Fibroblast of lung (primary cell): Measurements from ENCODE around the gene ALAS1. TPM values are rescaled to one million over a fixed set of nuclear protein-coding genes. Genes with fewer than 3 reads are reported as not detected.
"Not testable (repeated sequence)": the region's sequence is repeated elsewhere in the genome, so short reads cannot be mapped to it uniquely, and the experiment has no call there.

ENCODE experiments used
- DNase-seq, 2 donors: peaks; one replicate each; pipeline versions ENCODE4 v3.0.0 to v3.0.0-alpha.2; 2010; ENCODE audit warnings: low read depth in 2 of 2
- H2AFZ ChIP-seq: 2 replicates; pipeline ENCODE4 v1.5.1; 2012; ENCODE audit warnings: low read length, control low read depth, inconsistent platforms
- H3K27ac ChIP-seq: 2 replicates; pipeline ENCODE4 v1.5.1; 2011; ENCODE audit warnings: low read length, control low read depth; ENCODE audit not compliant: insufficient read depth
- H3K27me3 ChIP-seq: 2 replicates; pipeline ENCODE4 v1.5.1; 2011; ENCODE audit warnings: mild to moderate bottlenecking, low read length; ENCODE audit not compliant: control insufficient read depth, insufficient read depth
- H3K36me3 ChIP-seq: 2 replicates; pipeline ENCODE4 v1.5.1; 2011; ENCODE audit warnings: low read length; ENCODE audit not compliant: control insufficient read depth, insufficient read depth
- H3K4me1 ChIP-seq: 2 replicates; pipeline ENCODE4 v1.5.1; 2011; ENCODE audit warnings: low read length; ENCODE audit not compliant: control insufficient read depth, insufficient read depth; ENCODE audit errors: extremely low read depth
- H3K4me2 ChIP-seq: 2 replicates; pipeline ENCODE4 v1.5.1; 2011; ENCODE audit warnings: low read length, control low read depth; ENCODE audit not compliant: insufficient read depth; ENCODE audit errors: extremely low read depth
- H3K4me3 ChIP-seq, 4 experiments: fragments of 200-600 bp in 1 of 4; sonication (generic) in 1 of 4; replicated peaks in 1 of 4; 2 replicates each; pipeline ENCODE4 v1.5.1; 2011 to 2016; ENCODE audit warnings: low read length in 4 of 4, low read depth in 3 of 4, mild to moderate bottlenecking in 3 of 4, control low read depth in 2 of 4, inconsistent platforms in 1 of 4, mixed read lengths in 1 of 4; ENCODE audit not compliant: insufficient read depth in 1 of 4; ENCODE audit errors: control extremely low read depth in 1 of 4
- H3K79me2 ChIP-seq: 2 replicates; pipeline ENCODE4 v1.5.1; 2012; ENCODE audit warnings: mild to moderate bottlenecking, low read length, inconsistent platforms; ENCODE audit not compliant: control insufficient read depth, insufficient read depth
- H3K9ac ChIP-seq: 2 replicates; pipeline ENCODE4 v1.5.1; 2011; ENCODE audit warnings: mild to moderate bottlenecking, low read length, control low read depth; ENCODE audit not compliant: insufficient read depth
- H3K9me3 ChIP-seq: 2 replicates; pipeline ENCODE4 v1.5.1; 2012; ENCODE audit warnings: low read depth, low read length; ENCODE audit not compliant: control insufficient read depth, insufficient read depth
- H4K20me1 ChIP-seq: 2 replicates; pipeline ENCODE4 v1.5.1; 2011; ENCODE audit warnings: low read length; ENCODE audit not compliant: control insufficient read depth, insufficient read depth; ENCODE audit errors: extremely low read depth
- EZH2 ChIP-seq: IDR thresholded peaks from 2 replicates; pipeline ENCODE4 v1.5.1; 2012; ENCODE audit warnings: low read length, control low read depth, mild to moderate bottlenecking; ENCODE audit errors: missing control alignments
- polyA plus RNA-seq, 2 donors: library from polyadenylated mRNA; depleted of rRNA in 1 of 2; stranded (reverse) in 1 of 2; unstranded in 1 of 2; fragments of >200 nt; gene quantifications; 2 replicates each; pipeline ENCODE4 v1.2.1, GENCODE V29; 2011 to 2012; ENCODE audit warnings: missing spikeins in 1 of 2
- total RNA-seq: library from RNA; depleted of rRNA; stranded (reverse); fragments of >200 nt; gene quantifications from 2 replicates; pipeline ENCODE4 v1.2.1, GENCODE V29; 2014
- TF ChIP-seq, protein P1 (sequence below), 2 donors: IDR thresholded peaks in 1 of 2; conservative IDR thresholded peaks in 1 of 2; 1 replicate in 1 of 2; 2 replicates in 1 of 2; pipeline ENCODE4 v1.5.1; 2011 to 2012; ENCODE audit warnings: low read length in 2 of 2, control low read depth in 1 of 2, inconsistent platforms in 1 of 2, low read depth in 1 of 2, mild to moderate bottlenecking in 1 of 2

Gene ALAS1
- total and polyA plus RNA-seq, 2 donors (not counting 1 experiment from before 2014, with no cell fraction given): 60.9 to 61.8 TPM

GRCh38 chr3:52150357-52150756, 47.6 kb upstream of the ALAS1 start:
- Histone ChIP-seq H3K79me2 (peaks cover 12% of the 10 kb centered on the region), H3K27me3 (no peaks in the 10 kb centered on the region), H3K9me3 (no peaks in the 10 kb centered on the region), H3K27ac (no peak overlapping the region), H3K9ac (no peak overlapping the region), H2AFZ (no peak overlapping the region), H3K36me3 (peaks cover 15% of the 10 kb centered on the region), H3K4me3 (no peak overlapping the region), H4K20me1 (no peaks in the 10 kb centered on the region), H3K4me1 (peaks cover 9% of the 10 kb centered on the region), H3K4me2 (no peak overlapping the region)
- DNase-seq: no peak
- TF ChIP-seq, protein P1, sequence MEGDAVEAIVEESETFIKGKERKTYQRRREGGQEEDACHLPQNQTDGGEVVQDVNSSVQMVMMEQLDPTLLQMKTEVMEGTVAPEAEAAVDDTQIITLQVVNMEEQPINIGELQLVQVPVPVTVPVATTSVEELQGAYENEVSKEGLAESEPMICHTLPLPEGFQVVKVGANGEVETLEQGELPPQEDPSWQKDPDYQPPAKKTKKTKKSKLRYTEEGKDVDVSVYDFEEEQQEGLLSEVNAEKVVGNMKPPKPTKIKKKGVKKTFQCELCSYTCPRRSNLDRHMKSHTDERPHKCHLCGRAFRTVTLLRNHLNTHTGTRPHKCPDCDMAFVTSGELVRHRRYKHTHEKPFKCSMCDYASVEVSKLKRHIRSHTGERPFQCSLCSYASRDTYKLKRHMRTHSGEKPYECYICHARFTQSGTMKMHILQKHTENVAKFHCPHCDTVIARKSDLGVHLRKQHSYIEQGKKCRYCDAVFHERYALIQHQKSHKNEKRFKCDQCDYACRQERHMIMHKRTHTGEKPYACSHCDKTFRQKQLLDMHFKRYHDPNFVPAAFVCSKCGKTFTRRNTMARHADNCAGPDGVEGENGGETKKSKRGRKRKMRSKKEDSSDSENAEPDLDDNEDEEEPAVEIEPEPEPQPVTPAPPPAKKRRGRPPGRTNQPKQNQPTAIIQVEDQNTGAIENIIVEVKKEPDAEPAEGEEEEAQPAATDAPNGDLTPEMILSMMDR (conservative IDR thresholded peaks at IDR 0.05 in 1 of 2, IDR thresholded peaks at IDR 0.05 in 1 of 2; ENCODE audit: low read depth in 1 of 2, low read length in 2 of 2): no peak
- no peak for TF ChIP-seq EZH2

GRCh38 chr3:52150860-52151259, 47.1 kb upstream of the ALAS1 start:
- Histone ChIP-seq H3K4me1 (peaks cover 9% of the 10 kb centered on the region), H3K4me2 (no peak overlapping the region), H3K9ac (no peak overlapping the region), H3K9me3 (no peaks in the 10 kb centered on the region), H2AFZ (no peak overlapping the region), H3K36me3 (peaks cover 15% of the 10 kb centered on the region), H3K27ac (no peak overlapping the region), H3K79me2 (peaks cover 12% of the 10 kb centered on the region), H3K27me3 (no peaks in the 10 kb centered on the region), H4K20me1 (no peaks in the 10 kb centered on the region), H3K4me3 (no peak overlapping the region)
- TF ChIP-seq EZH2: no peak
- TF ChIP-seq, protein P1 (conservative IDR thresholded peaks at IDR 0.05 in 1 of 2, IDR thresholded peaks at IDR 0.05 in 1 of 2; ENCODE audit: low read depth in 1 of 2, low read length in 2 of 2): no peak
- no peak for DNase-seq

GRCh38 chr3:52151991-52152390, 46.0 kb upstream of the ALAS1 start:
- H3K36me3 ChIP-seq: peaks cover 13% of the 10 kb centered on the region
- H3K4me2 ChIP-seq, H3K9ac ChIP-seq, H3K4me1 ChIP-seq, H3K9me3 ChIP-seq, H2AFZ ChIP-seq, H3K4me3 ChIP-seq, H4K20me1 ChIP-seq, H3K27me3 ChIP-seq, H3K27ac ChIP-seq, DNase-seq: not testable (repeated sequence)
- peaks cover 12% of the 10 kb centered on the region for H3K79me2 ChIP-seq
